HEK293 (cell line): ENCODE results near the gene GALNT9.

Source experiments
- CTCF ChIA-PET: fragments of 350-600 bp; formaldehyde crosslinking; extraction: SDS; loops from one replicate; lab custom pipeline; 2021; ENCODE audit warnings: antibody characterized with exemption; lab: Yijun Ruan, JAX
- POLR2A ChIA-PET: fragments of 300-600 bp; formaldehyde crosslinking; extraction: SDS; loops from one replicate; lab custom pipeline; 2020; ENCODE audit warnings: antibody characterized with exemption, inconsistent platforms; lab: Yijun Ruan, JAX
- H3K27ac ChIP-seq: fragments of 200-500 bp; sonication (Bioruptor generic); 2 replicates; pipeline ENCODE4 v1.5.1; 2014; ENCODE audit warnings: low read depth, low read length, control low read depth, inconsistent platforms; ENCODE audit errors: extremely low read depth
- H3K36me3 ChIP-seq, 2 experiments: fragments of 200-500 bp in 1 of 2; sonication (Bioruptor generic) in 1 of 2; 1 replicate in 1 of 2; 2 replicates in 1 of 2; pipeline ENCODE4 v1.5.1; 2014 to 2017; ENCODE audit warnings: inconsistent platforms in 2 of 2, low read length in 2 of 2; ENCODE audit not compliant: control insufficient read depth in 2 of 2, insufficient read depth in 1 of 2
- H3K4me1 ChIP-seq: fragments of 200-500 bp; sonication (Bioruptor generic); 2 replicates; pipeline ENCODE4 v1.5.1; 2014; ENCODE audit warnings: mild to moderate bottlenecking, low read length, inconsistent platforms; ENCODE audit not compliant: control insufficient read depth, insufficient read depth
- H3K4me3 ChIP-seq: 2 replicates; pipeline ENCODE4 v1.5.1; 2011; ENCODE audit warnings: low read depth, mild to moderate bottlenecking, control low read depth, low read length, moderate library complexity
- H3K9me3 ChIP-seq: fragments of 200-500 bp; sonication (Bioruptor generic); 2 replicates; pipeline ENCODE4 v1.5.1; 2014; ENCODE audit warnings: low read depth, low read length, inconsistent platforms; ENCODE audit not compliant: control insufficient read depth, insufficient read depth
- IKZF3 ChIP-seq: fragments of 450-650 bp; IDR thresholded peaks from 2 replicates; pipeline ENCODE4 v1.5.0; 2018; ENCODE audit warnings: missing biosample characterization, mild to moderate bottlenecking, missing genetic modification characterization, moderate library complexity
- KLF1 ChIP-seq: fragments of 450-650 bp; formaldehyde crosslinking; IDR thresholded peaks from 2 replicates; pipeline ENCODE4 v1.5.1; 2016; ENCODE audit warnings: missing biosample characterization, missing genetic modification characterization
- KLF17 ChIP-seq: fragments of 450-650 bp; formaldehyde crosslinking; IDR thresholded peaks from 2 replicates; pipeline ENCODE4 v1.5.1; 2016; ENCODE audit warnings: missing biosample characterization, missing genetic modification characterization
- SCRT1 ChIP-seq: fragments of 450-650 bp; formaldehyde crosslinking; IDR thresholded peaks from 2 replicates; pipeline ENCODE4 v1.5.1; 2016; ENCODE audit warnings: missing biosample characterization, missing genetic modification characterization, borderline replicate concordance
- SCRT2 ChIP-seq: fragments of 450-650 bp; formaldehyde crosslinking; IDR thresholded peaks from 2 replicates; pipeline ENCODE4 v1.5.1; 2016; ENCODE audit warnings: missing biosample characterization, missing genetic modification characterization
- SP2 ChIP-seq: fragments of 450-650 bp; formaldehyde crosslinking; IDR thresholded peaks from 2 replicates; pipeline ENCODE4 v1.5.1; 2016; ENCODE audit warnings: missing biosample characterization, missing genetic modification characterization
- TRIM28 ChIP-seq: IDR thresholded peaks from 2 replicates; pipeline ENCODE4 v1.6.1; 2011; ENCODE audit warnings: low read length, control low read depth, borderline replicate concordance
- ZBTB17 ChIP-seq: fragments of 450-650 bp; formaldehyde crosslinking; IDR thresholded peaks from 2 replicates; pipeline ENCODE4 v1.5.1; 2016; ENCODE audit warnings: missing biosample characterization, missing genetic modification characterization
- ZBTB20 ChIP-seq: fragments of 450-650 bp; formaldehyde crosslinking; IDR thresholded peaks from 2 replicates; pipeline ENCODE4 v1.5.1; 2016; ENCODE audit warnings: missing biosample characterization, missing genetic modification characterization
- ZBTB8A ChIP-seq: fragments of 450-650 bp; formaldehyde crosslinking; IDR thresholded peaks from 2 replicates; pipeline ENCODE4 v1.5.1; 2016; ENCODE audit warnings: missing biosample characterization, missing genetic modification characterization
- ZEB2 ChIP-seq: fragments of 450-650 bp; formaldehyde crosslinking; IDR thresholded peaks from 2 replicates; pipeline ENCODE4 v1.5.1; 2016; ENCODE audit warnings: missing biosample characterization, missing genetic modification characterization
- ZNF202 ChIP-seq: fragments of 450-650 bp; formaldehyde crosslinking; IDR thresholded peaks from 2 replicates; pipeline ENCODE4 v1.5.1; 2016; ENCODE audit warnings: missing biosample characterization, missing genetic modification characterization, borderline replicate concordance
- ZNF23 ChIP-seq: fragments of 450-650 bp; formaldehyde crosslinking; IDR thresholded peaks from 2 replicates; pipeline ENCODE4 v1.5.1; 2016; ENCODE audit warnings: missing biosample characterization, missing genetic modification characterization, borderline replicate concordance
- ZNF248 ChIP-seq: fragments of 450-650 bp; formaldehyde crosslinking; IDR thresholded peaks from 2 replicates; pipeline ENCODE4 v1.5.1; 2017; ENCODE audit warnings: missing biosample characterization, missing genetic modification characterization
- ZNF266 ChIP-seq: fragments of 450-650 bp; formaldehyde crosslinking; IDR thresholded peaks from 2 replicates; pipeline ENCODE4 v1.5.1; 2016; ENCODE audit warnings: missing biosample characterization, missing genetic modification characterization, low read depth
- ZNF311 ChIP-seq: fragments of 450-650 bp; formaldehyde crosslinking; IDR thresholded peaks from 2 replicates; pipeline ENCODE4 v1.5.1; 2017; ENCODE audit warnings: missing biosample characterization, missing genetic modification characterization, borderline replicate concordance
- ZNF366 ChIP-seq: fragments of 450-650 bp; formaldehyde crosslinking; conservative IDR thresholded peaks from 2 replicates; pipeline ENCODE4 v1.5.1; 2016; ENCODE audit warnings: missing biosample characterization, missing genetic modification characterization
- ZNF518A ChIP-seq: fragments of 450-650 bp; formaldehyde crosslinking; conservative IDR thresholded peaks from 2 replicates; pipeline ENCODE4 v1.5.1; 2016; ENCODE audit warnings: low read depth, missing biosample characterization, missing genetic modification characterization
- ZNF600 ChIP-seq: fragments of 450-650 bp; formaldehyde crosslinking; IDR thresholded peaks from 2 replicates; pipeline ENCODE4 v1.5.1; 2016; ENCODE audit warnings: missing biosample characterization, missing genetic modification characterization
- ZNF629 ChIP-seq: fragments of 450-650 bp; formaldehyde crosslinking; IDR thresholded peaks from 2 replicates; pipeline ENCODE4 v1.5.1; 2017; ENCODE audit warnings: missing biosample characterization, missing genetic modification characterization
- ZNF707 ChIP-seq: fragments of 450-650 bp; formaldehyde crosslinking; IDR thresholded peaks from 2 replicates; pipeline ENCODE4 v1.5.1; 2016; ENCODE audit warnings: missing biosample characterization, missing genetic modification characterization
- ZNF785 ChIP-seq: fragments of 450-650 bp; formaldehyde crosslinking; IDR thresholded peaks from 2 replicates; pipeline ENCODE4 v1.5.1; 2016; ENCODE audit warnings: missing biosample characterization, missing genetic modification characterization
- ZNF843 ChIP-seq: fragments of 450-650 bp; formaldehyde crosslinking; IDR thresholded peaks from 2 replicates; pipeline ENCODE4 v1.5.1; 2016; ENCODE audit warnings: missing biosample characterization, missing genetic modification characterization
- TF ChIP-seq, protein P1 (sequence below): fragments of 450-650 bp; formaldehyde crosslinking; IDR thresholded peaks from 2 replicates; pipeline ENCODE4 v1.5.1; 2017; ENCODE audit warnings: missing biosample characterization, missing genetic modification characterization
- TF ChIP-seq, protein P2 (sequence below): fragments of 450-650 bp; formaldehyde crosslinking; IDR thresholded peaks from 2 replicates; pipeline ENCODE4 v1.5.1; 2016; ENCODE audit warnings: missing biosample characterization, missing genetic modification characterization
- TF ChIP-seq, protein P3 (sequence below): fragments of 450-650 bp; formaldehyde crosslinking; IDR thresholded peaks from 2 replicates; pipeline ENCODE4 v1.5.1; 2016; ENCODE audit warnings: missing biosample characterization, missing genetic modification characterization

Gene GALNT9

GRCh38 chr12:132163041-132163910, 166.1 kb downstream of the GALNT9 start:
- ChIA-PET CTCF (interaction anchor here (0.9 to 3.2 kb wide), 4 partner anchors 10 to 251 kb away, joined by 3 to 13 read pairs (median 4); no protein-coding TSS in a partner anchor), POLR2A (no interaction called here)
- Histone ChIP-seq H3K27ac (peak overlapping the region; percentile 37; the same call in 1 of the 2 replicates), H3K4me1 (peaks cover 8% of the 10 kb centered on the region; the same call in 1 of the 2 replicates), H3K36me3 (peaks cover 0 to 1% of the 10 kb centered on the region in 2 experiments; a peak in 2 of 3 replicates), H3K9me3 (no peaks in the 10 kb centered on the region), H3K4me3 (no peak overlapping the region)
- TF ChIP-seq, protein P1, sequence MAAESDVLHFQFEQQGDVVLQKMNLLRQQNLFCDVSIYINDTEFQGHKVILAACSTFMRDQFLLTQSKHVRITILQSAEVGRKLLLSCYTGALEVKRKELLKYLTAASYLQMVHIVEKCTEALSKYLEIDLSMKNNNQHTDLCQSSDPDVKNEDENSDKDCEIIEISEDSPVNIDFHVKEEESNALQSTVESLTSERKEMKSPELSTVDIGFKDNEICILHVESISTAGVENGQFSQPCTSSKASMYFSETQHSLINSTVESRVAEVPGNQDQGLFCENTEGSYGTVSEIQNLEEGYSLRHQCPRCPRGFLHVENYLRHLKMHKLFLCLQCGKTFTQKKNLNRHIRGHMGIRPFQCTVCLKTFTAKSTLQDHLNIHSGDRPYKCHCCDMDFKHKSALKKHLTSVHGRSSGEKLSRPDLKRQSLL: peak; percentile 63; the same call in 1 of the 2 replicates
- TF ChIP-seq ZNF518A (tag by site-specific recombination) (no peak), ZNF843 (no peak), SCRT2 (peak; percentile 96), SP2 (tag by site-specific recombination) (peak; percentile 38), ZNF785 (no peak), ZNF23 (tag by site-specific recombination) (peak; percentile 19; the same call in 1 of the 2 replicates), KLF1 (peak; percentile 91), ZBTB17 (tag by site-specific recombination) (peak; percentile 28; the same call in 1 of the 2 replicates), TRIM28 (no peak), IKZF3 (tag by site-specific recombination) (0 out of 2 replicates have a peak, but pooled peaks have one; percentile 5), ZNF202 (tag by site-specific recombination) (no peak), ZBTB8A (tag by site-specific recombination) (peak; percentile 16; the same call in 1 of the 2 replicates), SCRT1 (tag by site-specific recombination) (peak; percentile 88), KLF17 (tag by site-specific recombination) (peak; percentile 93), ZBTB20 (peak; percentile 1; the same call in 1 of the 2 replicates), ZNF366 (tag by site-specific recombination) (peak; percentile 37; the same call in 1 of the 2 replicates), ZNF600 (tag by site-specific recombination) (peak; percentile 61), ZNF629 (tag by site-specific recombination) (no peak), ZNF707 (no peak), ZEB2 (tag by site-specific recombination) (0 out of 2 replicates have a peak, but pooled peaks have one; percentile 3), ZNF311 (tag by site-specific recombination) (no peak), ZNF248 (tag by site-specific recombination) (no peak), ZNF266 (no peak)
- TF ChIP-seq, protein P2, sequence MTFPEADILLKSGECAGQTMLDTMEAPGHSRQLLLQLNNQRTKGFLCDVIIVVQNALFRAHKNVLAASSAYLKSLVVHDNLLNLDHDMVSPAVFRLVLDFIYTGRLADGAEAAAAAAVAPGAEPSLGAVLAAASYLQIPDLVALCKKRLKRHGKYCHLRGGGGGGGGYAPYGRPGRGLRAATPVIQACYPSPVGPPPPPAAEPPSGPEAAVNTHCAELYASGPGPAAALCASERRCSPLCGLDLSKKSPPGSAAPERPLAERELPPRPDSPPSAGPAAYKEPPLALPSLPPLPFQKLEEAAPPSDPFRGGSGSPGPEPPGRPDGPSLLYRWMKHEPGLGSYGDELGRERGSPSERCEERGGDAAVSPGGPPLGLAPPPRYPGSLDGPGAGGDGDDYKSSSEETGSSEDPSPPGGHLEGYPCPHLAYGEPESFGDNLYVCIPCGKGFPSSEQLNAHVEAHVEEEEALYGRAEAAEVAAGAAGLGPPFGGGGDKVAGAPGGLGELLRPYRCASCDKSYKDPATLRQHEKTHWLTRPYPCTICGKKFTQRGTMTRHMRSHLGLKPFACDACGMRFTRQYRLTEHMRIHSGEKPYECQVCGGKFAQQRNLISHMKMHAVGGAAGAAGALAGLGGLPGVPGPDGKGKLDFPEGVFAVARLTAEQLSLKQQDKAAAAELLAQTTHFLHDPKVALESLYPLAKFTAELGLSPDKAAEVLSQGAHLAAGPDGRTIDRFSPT (tag by site-specific recombination): peak; percentile 61; the same call in 1 of the 2 replicates
- TF ChIP-seq, protein P3, sequence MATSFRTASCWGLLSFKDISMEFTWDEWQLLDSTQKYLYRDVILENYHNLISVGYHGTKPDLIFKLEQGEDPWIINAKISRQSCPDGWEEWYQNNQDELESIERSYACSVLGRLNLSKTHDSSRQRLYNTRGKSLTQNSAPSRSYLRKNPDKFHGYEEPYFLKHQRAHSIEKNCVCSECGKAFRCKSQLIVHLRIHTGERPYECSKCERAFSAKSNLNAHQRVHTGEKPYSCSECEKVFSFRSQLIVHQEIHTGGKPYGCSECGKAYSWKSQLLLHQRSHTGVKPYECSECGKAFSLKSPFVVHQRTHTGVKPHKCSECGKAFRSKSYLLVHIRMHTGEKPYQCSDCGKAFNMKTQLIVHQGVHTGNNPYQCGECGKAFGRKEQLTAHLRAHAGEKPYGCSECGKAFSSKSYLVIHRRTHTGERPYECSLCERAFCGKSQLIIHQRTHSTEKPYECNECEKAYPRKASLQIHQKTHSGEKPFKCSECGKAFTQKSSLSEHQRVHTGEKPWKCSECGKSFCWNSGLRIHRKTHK (tag by site-specific recombination): no peak
